K562 (cell line): ENCODE data around the gene FLOT2. TPM values are rescaled to one million over a fixed set of nuclear protein-coding genes. Genes with fewer than 3 reads are reported as not detected.

Source experiments
- CREB3L1 ChIP-seq: fragments of 450-650 bp; IDR thresholded peaks from 2 replicates; pipeline ENCODE4 v1.6.1; 2014; ENCODE audit warnings: low read depth, mild to moderate bottlenecking, moderate library complexity, borderline replicate concordance
- E2F5 ChIP-seq: sonication (generic); formaldehyde crosslinking; IDR thresholded peaks from 2 replicates; pipeline ENCODE4 v1.8.0; 2022; ENCODE audit warnings: mild to moderate bottlenecking, missing genetic modification reagents
- FIP1L1 ChIP-seq: fragments of 200-400 bp; formaldehyde crosslinking; IDR thresholded peaks from 2 replicates; pipeline ENCODE4 v1.6.1; 2018; ENCODE audit warnings: mild to moderate bottlenecking, low read depth, low read length; ENCODE audit not compliant: poor library complexity, severe bottlenecking
- FOXP1 ChIP-seq: sonication (generic); formaldehyde crosslinking; IDR thresholded peaks from 2 replicates; pipeline ENCODE4 v1.8.0; 2022; ENCODE audit warnings: mild to moderate bottlenecking, missing genetic modification reagents
- HES1 ChIP-seq: fragments of 450-650 bp; IDR thresholded peaks from 2 replicates; pipeline ENCODE4 v1.6.1; 2016; ENCODE audit warnings: low read depth, mild to moderate bottlenecking, moderate library complexity
- HOXB6 ChIP-seq: fragments of 250-450 bp; sonication (Bioruptor Pico); IDR thresholded peaks from 2 replicates; pipeline ENCODE4 v1.5.1; 2022; ENCODE audit warnings: mild to moderate bottlenecking, borderline replicate concordance
- MEF2A ChIP-seq: IDR thresholded peaks from 2 replicates; pipeline ENCODE4 v1.6.1; 2011; ENCODE audit warnings: low read depth, mild to moderate bottlenecking, low read length, moderate library complexity; ENCODE audit not compliant: control insufficient read depth
- MTA3 ChIP-seq: fragments of 450-650 bp; formaldehyde crosslinking; IDR thresholded peaks from 2 replicates; pipeline ENCODE4 v1.6.1; 2017; ENCODE audit warnings: mild to moderate bottlenecking, borderline replicate concordance
- NONO ChIP-seq, 2 experiments: fragments of 200-400 bp in 1 of 2; fragments of 450-650 bp in 1 of 2; formaldehyde crosslinking in 1 of 2; IDR thresholded peaks; 2 replicates each; pipeline ENCODE4 v1.6.1; 2017; ENCODE audit warnings: low read depth in 2 of 2, mild to moderate bottlenecking in 2 of 2, moderate library complexity in 2 of 2, low read length in 1 of 2
- NR2C1 ChIP-seq, 2 experiments: fragments of 450-650 bp; IDR thresholded peaks; 2 replicates each; pipeline ENCODE4 v1.6.1; 2017; ENCODE audit warnings: mild to moderate bottlenecking in 2 of 2, antibody characterized with exemption in 1 of 2, inconsistent platforms in 1 of 2, missing compliant biosample characterization in 1 of 2, missing genetic modification characterization in 1 of 2
- PHF8 ChIP-seq: fragments of 200-600 bp; sonication (generic); IDR thresholded peaks from 2 replicates; pipeline ENCODE4 v1.6.1; 2012; ENCODE audit warnings: mixed run types, mild to moderate bottlenecking, inconsistent platforms, low read length, moderate library complexity, borderline replicate concordance
- RBFOX2 ChIP-seq: fragments of 200-400 bp; formaldehyde crosslinking; IDR thresholded peaks from 2 replicates; pipeline ENCODE4 v1.6.1; 2017; ENCODE audit warnings: low read depth, mild to moderate bottlenecking, low read length, moderate library complexity
- THAP12 ChIP-seq: fragments of 250-450 bp; sonication (Bioruptor Pico); IDR thresholded peaks from 2 replicates; pipeline ENCODE4 v1.9.0; 2021; ENCODE audit warnings: mild to moderate bottlenecking, inconsistent platforms
- VEZF1 ChIP-seq: fragments of 200-800 bp; sonication (Bioruptor generic); IDR thresholded peaks from 2 replicates; pipeline ENCODE4 v1.6.1; 2017; ENCODE audit warnings: missing genetic modification characterization, missing compliant biosample characterization
- ZKSCAN8 ChIP-seq: fragments of 200-800 bp; sonication (Bioruptor generic); IDR thresholded peaks from 2 replicates; pipeline ENCODE4 v1.6.1; 2016; ENCODE audit warnings: missing genetic modification characterization, missing compliant biosample characterization
- ZNF263 ChIP-seq: sonication (generic); formaldehyde crosslinking; IDR thresholded peaks from 2 replicates; pipeline ENCODE4 v1.8.0; 2022; ENCODE audit warnings: mild to moderate bottlenecking, missing genetic modification reagents, borderline replicate concordance
- ZNF311 ChIP-seq: fragments of 250-450 bp; sonication (Bioruptor Pico); IDR thresholded peaks from 2 replicates; pipeline ENCODE4 v1.4.0; 2020; ENCODE audit warnings: mild to moderate bottlenecking, moderate library complexity
- polyA plus RNA-seq, 8 experiments: library from polyadenylated mRNA; depleted of rRNA in 4 of 8; stranded (reverse) in 5 of 8; unstranded in 3 of 8; fragments of >200 nt; fragmentation: Nextera tagmentation in 2 of 8; fragmentation: Illumina TruSeq in 1 of 8; extraction: Ambion mirVana in 2 of 8; extraction: Trizol in 1 of 8; gene quantifications; 2 replicates each; pipeline versions ENCODE4 v1.2.1 to v1.2.3, GENCODE V29; 2011 to 2014; ENCODE audit warnings: inconsistent platforms in 1 of 8, missing spikeins in 1 of 8
- total RNA-seq, 7 experiments: library from RNA; depleted of rRNA in 6 of 7; stranded (reverse); fragments of >200 nt in 6 of 7; fragmentation: Illumina TruSeq in 2 of 7; extraction: Trizol in 2 of 7; gene quantifications; 2 replicates each; pipeline versions ENCODE4 v1.2.1 to v1.2.3, GENCODE V29; 2011 to 2021; ENCODE audit warnings: low replicate concordance in 1 of 7

Gene FLOT2
- total and polyA plus RNA-seq, 9 of the 15 experiments (the other 6 are each of a cell fraction or from before 2014, with no cell fraction given) = 17.5 to 138 (median 41.7) TPM

GRCh38 chr17:28902819-28903545, 5.4 kb upstream of the FLOT2 start, which contains the start of gene DHRS13 (continued):
- TF ChIP-seq ZKSCAN8 (CRISPR knock-in tag) (no peak), NONO (IDR thresholded peaks at IDR 0.05; ENCODE audit: low read depth in 2 of 2, low read length in 1 of 2) (peak in 1 of 2 experiments; percentile 96; a peak in 2 of 4 replicates), FIP1L1 (peak; percentile 96), ZNF263 (peak; percentile 42; the same call in 1 of the 2 replicates), VEZF1 (CRISPR knock-in tag) (peak; percentile 85), NR2C1 (IDR thresholded peaks at IDR 0.05) (no peak), NR2C1 (tag; IDR thresholded peaks at IDR 0.05) (no peak), RBFOX2 (peak; percentile 84), CREB3L1 (peak; percentile 83), MEF2A (peak; percentile 59), E2F5 (no peak; the same call in 1 of the 2 replicates), PHF8 (peak; percentile 74; the same call in 1 of the 2 replicates), HES1 (0 out of 2 replicates have a peak, but pooled peaks have one; percentile 4), FOXP1 (CRISPR knock-in tag) (peak; percentile 82; the same call in 1 of the 2 replicates), HOXB6 (CRISPR knock-in tag) (no peak), THAP12 (CRISPR knock-in tag) (peak; percentile 78), ZNF311 (no peak), MTA3 (peak; percentile 96)
